HepG2 (cell line): ENCODE data around the gene PLA2G4C.

Source experiments
- CTCF ChIP-seq: sonication (generic); formaldehyde crosslinking; IDR thresholded peaks from 2 replicates; pipeline ENCODE4 v1.5.0; 2020; ENCODE audit warnings: mild to moderate bottlenecking, missing genetic modification reagents, moderate library complexity
- E2F5 ChIP-seq: sonication (generic); formaldehyde crosslinking; conservative IDR thresholded peaks from 2 replicates; pipeline ENCODE4 v1.4.0; 2020; ENCODE audit warnings: missing genetic modification reagents
- GABPA ChIP-seq, 2 experiments: IDR thresholded peaks; 2 replicates each; pipeline ENCODE4 v1.6.1; 2011 to 2016; ENCODE audit warnings: low read depth in 2 of 2, low read length in 1 of 2, missing biosample characterization in 1 of 2, missing genetic modification characterization in 1 of 2
- HMGA1 ChIP-seq: sonication (generic); formaldehyde crosslinking; conservative IDR thresholded peaks from 2 replicates; pipeline ENCODE4 v1.4.0; 2020; ENCODE audit warnings: missing genetic modification reagents
- POLR2AphosphoS5 ChIP-seq: IDR thresholded peaks from 2 replicates; pipeline ENCODE4 v1.6.1; 2012; ENCODE audit warnings: low read depth, low read length
- RBM22 ChIP-seq: fragments of 200-400 bp; formaldehyde crosslinking; optimal IDR thresholded peaks from 2 replicates; pipeline ENCODE3; 2017; ENCODE audit warnings: mild to moderate bottlenecking, low read length, moderate library complexity
- ZNF124 ChIP-seq: sonication (generic); formaldehyde crosslinking; IDR thresholded peaks from 2 replicates; pipeline ENCODE4 v1.4.0; 2020; ENCODE audit warnings: missing genetic modification reagents
- ZNF670 ChIP-seq: sonication (generic); formaldehyde crosslinking; IDR thresholded peaks from 2 replicates; pipeline ENCODE4 v1.8.0; 2022; ENCODE audit warnings: mild to moderate bottlenecking, missing genetic modification reagents, borderline replicate concordance
- ZSCAN29 ChIP-seq: sonication (generic); formaldehyde crosslinking; conservative IDR thresholded peaks from 2 replicates; pipeline ENCODE4 v1.4.0; 2020; ENCODE audit warnings: mild to moderate bottlenecking, missing genetic modification reagents
- TF ChIP-seq, protein P1 (sequence below): sonication (generic); formaldehyde crosslinking; IDR thresholded peaks from 2 replicates; pipeline ENCODE4 v1.9.0; 2021; ENCODE audit warnings: missing genetic modification reagents, borderline replicate concordance
- TF ChIP-seq, protein P2 (sequence below): sonication (generic); formaldehyde crosslinking; IDR thresholded peaks from 2 replicates; pipeline ENCODE4 v1.5.0; 2020; ENCODE audit warnings: missing genetic modification reagents, mild to moderate bottlenecking, borderline replicate concordance

GRCh38 chr19:48147597-48148175 is 37.1 kb upstream of the PLA2G4C start:
- TF ChIP-seq ZNF124 = no peak
- TF ChIP-seq RBM22 = no peak
- no peak for TF ChIP-seq ZSCAN29 (CRISPR knock-in tag)
- TF ChIP-seq CTCF (CRISPR knock-in tag) = no peak
- no peak for TF ChIP-seq GABPA (IDR thresholded peaks at IDR 0.05; ENCODE audit: low read depth, low read length)
- no peak for TF ChIP-seq GABPA (CRISPR knock-in tag; IDR thresholded peaks at IDR 0.05; ENCODE audit: low read depth)
- no peak for TF ChIP-seq HMGA1 (CRISPR knock-in tag)
- TF ChIP-seq, protein P1, sequence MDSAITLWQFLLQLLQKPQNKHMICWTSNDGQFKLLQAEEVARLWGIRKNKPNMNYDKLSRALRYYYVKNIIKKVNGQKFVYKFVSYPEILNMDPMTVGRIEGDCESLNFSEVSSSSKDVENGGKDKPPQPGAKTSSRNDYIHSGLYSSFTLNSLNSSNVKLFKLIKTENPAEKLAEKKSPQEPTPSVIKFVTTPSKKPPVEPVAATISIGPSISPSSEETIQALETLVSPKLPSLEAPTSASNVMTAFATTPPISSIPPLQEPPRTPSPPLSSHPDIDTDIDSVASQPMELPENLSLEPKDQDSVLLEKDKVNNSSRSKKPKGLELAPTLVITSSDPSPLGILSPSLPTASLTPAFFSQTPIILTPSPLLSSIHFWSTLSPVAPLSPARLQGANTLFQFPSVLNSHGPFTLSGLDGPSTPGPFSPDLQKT (CRISPR knock-in tag) = no peak
- no peak for TF ChIP-seq POLR2AphosphoS5
- TF ChIP-seq ZNF670 (CRISPR knock-in tag) = no peak
- TF ChIP-seq, protein P2, sequence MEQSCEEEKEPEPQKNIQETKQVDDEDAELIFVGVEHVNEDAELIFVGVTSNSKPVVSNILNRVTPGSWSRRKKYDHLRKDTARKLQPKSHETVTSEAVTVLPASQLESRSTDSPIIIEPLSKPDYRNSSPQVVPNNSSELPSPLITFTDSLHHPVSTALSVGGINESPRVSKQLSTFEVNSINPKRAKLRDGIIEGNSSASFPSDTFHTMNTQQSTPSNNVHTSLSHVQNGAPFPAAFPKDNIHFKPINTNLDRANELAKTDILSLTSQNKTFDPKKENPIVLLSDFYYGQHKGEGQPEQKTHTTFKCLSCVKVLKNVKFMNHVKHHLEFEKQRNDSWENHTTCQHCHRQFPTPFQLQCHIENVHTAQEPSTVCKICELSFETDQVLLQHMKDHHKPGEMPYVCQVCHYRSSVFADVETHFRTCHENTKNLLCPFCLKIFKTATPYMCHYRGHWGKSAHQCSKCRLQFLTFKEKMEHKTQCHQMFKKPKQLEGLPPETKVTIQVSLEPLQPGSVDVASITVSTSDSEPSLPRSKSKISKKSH (CRISPR knock-in tag) = no peak
- no peak for TF ChIP-seq E2F5 (CRISPR knock-in tag)
